Smooth muscle cell (in vitro differentiated cells): Measurements from ENCODE around the gene TNFRSF6B. TPM values are rescaled to one million over a fixed set of nuclear protein-coding genes. Genes with fewer than 3 reads are reported as not detected.

ENCODE experiments used
- DNase-seq: peaks from one replicate; lab custom pipeline; 2025; ENCODE audit not compliant: unreplicated experiment; lab: John Stamatoyannopoulos, UW
- H2AFZ ChIP-seq: fragments of 200-600 bp; sonication (generic); 2 replicates; pipeline ENCODE4 v1.6.0; 2016; ENCODE audit warnings: antibody characterized with exemption, low read depth, mild to moderate bottlenecking
- H3F3A ChIP-seq: fragments of 200-600 bp; sonication (generic); 2 replicates; pipeline ENCODE4 v1.6.0; 2017; ENCODE audit warnings: antibody characterized with exemption, low read depth
- H3K27ac ChIP-seq: fragments of 200-600 bp; sonication (generic); 2 replicates; pipeline ENCODE4 v1.5.1; 2016; ENCODE audit warnings: low read depth, mild to moderate bottlenecking
- H3K27me3 ChIP-seq: fragments of 200-600 bp; sonication (generic); 2 replicates; pipeline ENCODE4 v1.6.1; 2016; ENCODE audit warnings: low read depth, mild to moderate bottlenecking
- H3K36me3 ChIP-seq: fragments of 200-600 bp; sonication (generic); 2 replicates; pipeline ENCODE4 v1.5.1; 2016; ENCODE audit warnings: low read depth
- H3K4me1 ChIP-seq: fragments of 200-600 bp; sonication (generic); 2 replicates; pipeline ENCODE4 v1.5.1; 2016; ENCODE audit warnings: low read depth
- H3K4me2 ChIP-seq: fragments of 200-600 bp; sonication (generic); 2 replicates; pipeline ENCODE4 v1.6.0; 2016; ENCODE audit warnings: mild to moderate bottlenecking
- H3K4me3 ChIP-seq: fragments of 200-600 bp; sonication (generic); 2 replicates; pipeline ENCODE4 v1.5.1; 2016; ENCODE audit warnings: mild to moderate bottlenecking
- H3K79me2 ChIP-seq: fragments of 200-600 bp; sonication (generic); 2 replicates; pipeline ENCODE4 v1.6.0; 2016; ENCODE audit warnings: low read depth, mild to moderate bottlenecking
- H3K9ac ChIP-seq: fragments of 200-600 bp; sonication (generic); 2 replicates; pipeline ENCODE4 v1.6.0; 2016; ENCODE audit warnings: low read depth
- H3K9me3 ChIP-seq: fragments of 200-600 bp; sonication (generic); replicated peaks from 2 replicates; pipeline ENCODE4 v1.5.1; 2016; ENCODE audit warnings: low read depth
- H4K20me1 ChIP-seq: fragments of 200-600 bp; sonication (generic); 2 replicates; pipeline ENCODE4 v1.6.0; 2016; ENCODE audit warnings: low read depth
- CTCF ChIP-seq: fragments of 200-600 bp; sonication (generic); IDR thresholded peaks from 2 replicates; pipeline ENCODE4 v1.5.1; 2017; ENCODE audit warnings: borderline replicate concordance, mild to moderate bottlenecking, antibody characterized with exemption; ENCODE audit not compliant: insufficient read depth, poor library complexity, severe bottlenecking
- WGBS: methylation state at CpG from one replicate; pipeline ENCODE4 v1.1.7; 2016; ENCODE audit warnings: low lambda C conversion rate; 5-methylcytosine and 5-hydroxymethylcytosine counted together
- polyA plus RNA-seq: library from polyadenylated mRNA; unstranded; fragments of >200 nt; fragmentation: Nextera tagmentation; extraction: Ambion mirVana; gene quantifications from 2 replicates; pipeline ENCODE4 v1.2.1, GENCODE V29; 2016
- total RNA-seq: library from RNA; depleted of rRNA; stranded (reverse); fragments of >200 nt; gene quantifications from 2 replicates; pipeline ENCODE4 v1.2.3, GENCODE V29; 2014

The TNFRSF6B gene
- total and polyA plus RNA-seq, 2 experiments from 2014 or later = 13.1 to 17.1 TPM

- DNase-seq = no peak
- peaks cover 11% of the 10 kb centered on the region for H3K79me2 ChIP-seq
- no peak overlapping the region for H3K4me2 ChIP-seq
- WGBS = 98% methylated on average over 24 of the region's 25 CpGs
- no peaks in the 10 kb centered on the region for H3K27me3 ChIP-seq
- H3K9ac ChIP-seq = no peak overlapping the region
- no peak overlapping the region for H2AFZ ChIP-seq
- peaks cover 12% of the 10 kb centered on the region for H3F3A ChIP-seq
- H3K4me3 ChIP-seq = no peak overlapping the region
- no peak overlapping the region for H3K27ac ChIP-seq
- peaks cover 23% of the 10 kb centered on the region for H3K4me1 ChIP-seq
- H3K9me3 ChIP-seq = no peaks in the 10 kb centered on the region
- H3K36me3 ChIP-seq = no peaks in the 10 kb centered on the region
- TF ChIP-seq CTCF = no peak
- H4K20me1 ChIP-seq = peaks cover 69% of the 10 kb centered on the region
Observed at GRCh38 chr20:63734111-63734945, 37.9 kb downstream of the TNFRSF6B start.

GRCh38 chr20:63734946-63735858 lies 38.8 kb downstream of the TNFRSF6B start:
- Histone ChIP-seq H3K4me1 (peaks cover 23% of the 10 kb centered on the region), H3K9ac (no peak overlapping the region), H2AFZ (no peak overlapping the region), H3F3A (peaks cover 12% of the 10 kb centered on the region), H4K20me1 (peaks cover 68% of the 10 kb centered on the region), H3K4me3 (no peak overlapping the region), H3K36me3 (no peaks in the 10 kb centered on the region), H3K27me3 (no peaks in the 10 kb centered on the region), H3K79me2 (peaks cover 5% of the 10 kb centered on the region), H3K27ac (no peak overlapping the region), H3K9me3 (no peaks in the 10 kb centered on the region), H3K4me2 (no peak overlapping the region)
- no peak for DNase-seq
- WGBS = 97% methylated on average over 48 of the region's 48 CpGs
- TF ChIP-seq CTCF = no peak

GRCh38 chr20:63735859-63736718 lies 39.6 kb downstream of the TNFRSF6B start, which contains the start of gene LIME1:
Gene LIME1, plus strand, starts transcription at chr20:63736664. Its CDS starts 886 bp downstream, at chr20:63737550.
- no peak for DNase-seq
- H4K20me1 ChIP-seq = peaks cover 63% of the 10 kb centered on the region
- H3K4me3 ChIP-seq = peak within 1 kb of the TSS; percentile 58
- no peak within 1 kb of the TSS for H3K9ac ChIP-seq
- H2AFZ ChIP-seq = no peak within 1 kb of the TSS
- no peaks in the 10 kb centered on the region for H3K9me3 ChIP-seq
- H3K79me2 ChIP-seq = no peaks in the 10 kb centered on the region
- no peak for TF ChIP-seq CTCF
- H3K27me3 ChIP-seq = no peaks in the 10 kb centered on the region
- peak within 1 kb of the TSS; percentile 96 for H3K4me2 ChIP-seq
- peaks cover 17% of the 10 kb centered on the region for H3F3A ChIP-seq
- no peaks in the 10 kb centered on the region for H3K36me3 ChIP-seq
- WGBS = 91% methylated on average over 31 of the region's 31 CpGs
- peaks cover 24% of the 10 kb centered on the region for H3K4me1 ChIP-seq
- no peak within 1 kb of the TSS for H3K27ac ChIP-seq
